Calu3 (cell line): ENCODE data around the gene SLC47A2. TPM values are rescaled to one million over a fixed set of nuclear protein-coding genes. Genes with fewer than 3 reads are reported as not detected.

Experiments used
- BruUV-seq: library from RNA; stranded (reverse); fragments of 400-500 nt; replicated peaks from 2 replicates; lab custom pipeline; 2021; lab: Mats Ljungman, UMichigan
- CTCF ChIA-PET: fragments of 300-600 bp; sonication (Branson Sonifier 250); formaldehyde crosslinking; loops from one replicate; lab custom pipeline; 2022; ENCODE audit warnings: antibody characterized with exemption; lab: Charles Lee
- DNase-seq: peaks from one replicate; pipeline ENCODE4 v3.0.0; 2022
- H3K27ac Mint-ChIP-seq: one replicate; pipeline ENCODE4 v1.8.0; 2022; ENCODE audit warnings: mixed read lengths; ENCODE audit not compliant: unreplicated experiment
- H3K27me3 Mint-ChIP-seq: one replicate; pipeline ENCODE4 v1.8.0; 2022; ENCODE audit warnings: mixed read lengths; ENCODE audit not compliant: unreplicated experiment
- H3K36me3 Mint-ChIP-seq: one replicate; pipeline ENCODE4 v1.8.0; 2022; ENCODE audit warnings: mild to moderate bottlenecking, moderate library complexity, mixed read lengths; ENCODE audit not compliant: insufficient read depth, unreplicated experiment
- H3K4me1 Mint-ChIP-seq: one replicate; pipeline ENCODE4 v1.8.0; 2022; ENCODE audit warnings: mild to moderate bottlenecking, low read depth, mixed read lengths; ENCODE audit not compliant: unreplicated experiment
- H3K4me3 Mint-ChIP-seq: one replicate; pipeline ENCODE4 v1.8.0; 2022; ENCODE audit warnings: mild to moderate bottlenecking, low read depth, moderate library complexity, mixed read lengths; ENCODE audit not compliant: unreplicated experiment
- H3K9me3 Mint-ChIP-seq: one replicate; pipeline ENCODE4 v1.8.0; 2022; ENCODE audit warnings: low read depth, mixed read lengths; ENCODE audit not compliant: unreplicated experiment
- CTCF ChIP-seq: fragments of 200-600 bp; IDR thresholded peaks from one replicate; pipeline ENCODE4 v1.8.0; 2022; ENCODE audit warnings: antibody characterized with exemption; ENCODE audit not compliant: unreplicated experiment
- intact Hi-C: fragments of 100-400 bp; cut with micrococcal nuclease; formaldehyde crosslinking; loops from one replicate; pipeline ENCODE4 v1.10.0; 2022; ENCODE audit not compliant: unreplicated experiment
- total RNA-seq: library from RNA; stranded (reverse); gene quantifications from 2 replicates; pipeline ENCODE4 v1.2.3, GENCODE V29; 2022

The SLC47A2 gene
- total RNA-seq, 1 experiment from 2014 or later: not detected

- TF ChIP-seq CTCF: no peak
- no peak for DNase-seq
- H3K4me1 Mint-ChIP-seq: peaks cover 9% of the 10 kb centered on the region
- H3K4me3 Mint-ChIP-seq: no peak overlapping the region
- intact Hi-C loops: loop anchor here (10.0 kb wide), 1 partner anchor 85 kb away; the partner anchor contains the start of gene ALDH3A1
- CTCF ChIA-PET: no interaction called here
- no peaks in the 10 kb centered on the region for H3K9me3 Mint-ChIP-seq
- H3K27me3 Mint-ChIP-seq: no peaks in the 10 kb centered on the region
- H3K36me3 Mint-ChIP-seq: no peaks in the 10 kb centered on the region
- no TSS peak for BruUV-seq
- no peak overlapping the region for H3K27ac Mint-ChIP-seq
These were observed 56.8 kb downstream of the SLC47A2 start for GRCh38 chr17:19659366-19660177.

GRCh38 chr17:19656851-19657581, 59.4 kb downstream of the SLC47A2 start:
- no peak for DNase-seq
- CTCF ChIA-PET: no interaction called here
- no peak for TF ChIP-seq CTCF
- BruUV-seq: no TSS peak
- no peak overlapping the region for H3K27ac Mint-ChIP-seq
- H3K4me1 Mint-ChIP-seq: peaks cover 13% of the 10 kb centered on the region
- no peak overlapping the region for H3K4me3 Mint-ChIP-seq
- no peaks in the 10 kb centered on the region for H3K27me3 Mint-ChIP-seq
- H3K9me3 Mint-ChIP-seq: no peaks in the 10 kb centered on the region
- intact Hi-C loops: loop anchor here (10.0 kb wide), 1 partner anchor 88 kb away; the partner anchor contains the start of gene ALDH3A1
- H3K36me3 Mint-ChIP-seq: no peaks in the 10 kb centered on the region

DNA sequence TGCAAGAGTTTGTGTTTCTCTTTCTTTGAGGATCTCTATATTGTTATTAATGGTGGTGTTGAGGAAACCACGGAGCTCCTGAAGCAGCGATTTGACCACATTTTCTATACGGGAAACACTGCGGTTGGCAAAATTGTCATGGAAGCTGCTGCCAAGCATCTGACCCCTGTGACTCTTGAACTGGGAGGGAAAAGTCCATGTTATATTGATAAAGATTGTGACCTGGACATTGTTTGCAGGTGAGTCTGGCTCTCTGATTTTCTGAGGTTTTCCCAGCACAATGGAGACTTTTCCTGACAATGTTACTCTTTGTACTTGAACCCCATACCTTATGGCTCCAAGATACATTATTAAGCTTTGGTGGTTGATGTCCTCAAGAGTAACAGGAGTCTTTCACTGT, 60.0 kb downstream of the SLC47A2 start:
- Mint-ChIP-seq H3K4me1 (peaks cover 20% of the 10 kb centered on the region), H3K27me3 (no peaks in the 10 kb centered on the region), H3K9me3 (no peaks in the 10 kb centered on the region), H3K4me3 (no peak overlapping the region), H3K36me3 (no peaks in the 10 kb centered on the region), H3K27ac (no peak overlapping the region)
- no peak for DNase-seq
- no TSS peak for BruUV-seq
- CTCF ChIA-PET: no interaction called here
- intact Hi-C loops: loop anchor here (10.0 kb wide), 1 partner anchor 88 kb away; the partner anchor contains the start of gene ALDH3A1
- TF ChIP-seq CTCF: no peak

DNA sequence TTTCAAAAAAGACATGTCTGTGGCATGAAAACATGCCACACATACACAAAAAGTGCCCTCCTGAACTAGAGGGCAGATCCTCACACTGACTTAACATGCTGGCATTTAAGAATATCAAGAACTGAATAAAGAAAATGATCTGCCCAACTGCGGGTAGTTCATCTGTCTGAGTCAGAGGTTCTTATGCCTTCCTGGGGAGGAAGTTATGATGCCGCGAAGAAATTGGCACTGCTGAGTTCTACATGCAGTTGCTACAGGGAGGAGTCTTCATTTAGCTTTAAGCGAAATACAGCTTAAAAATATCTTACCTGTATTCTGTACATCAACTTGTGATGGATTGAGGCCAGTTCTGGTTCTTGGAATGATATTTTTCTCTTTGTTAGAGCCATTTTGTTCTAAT, 61.5 kb downstream of the SLC47A2 start:
- Mint-ChIP-seq H3K27me3 (no peaks in the 10 kb centered on the region), H3K9me3 (no peaks in the 10 kb centered on the region), H3K4me3 (no peak overlapping the region), H3K4me1 (peaks cover 25% of the 10 kb centered on the region), H3K36me3 (peaks cover 3% of the 10 kb centered on the region), H3K27ac (no peak overlapping the region)
- TF ChIP-seq CTCF: no peak
- intact Hi-C loops: loop anchor here (10.0 kb wide), 1 partner anchor 90 kb away; the partner anchor contains the start of gene ALDH3A1
- no TSS peak for BruUV-seq
- no peak for DNase-seq
- CTCF ChIA-PET: no interaction called here
